B cell (primary cell): Measurements from ENCODE around the gene MEF2C. TPM values are rescaled to one million over a fixed set of nuclear protein-coding genes. Genes with fewer than 3 reads are reported as not detected.

Experiments
- ATAC-seq: fragments of 200-7000 bp; cut with Tn5 transposase; one replicate; pipeline ENCODE4 v1.10.0; 2021; ENCODE audit warnings: low read depth, mild to moderate bottlenecking, moderate number of reproducible peaks, moderate library complexity
- CTCF ChIA-PET: fragments of 350-600 bp; sonication (Branson Sonifier 250); formaldehyde crosslinking; loops from one replicate; lab custom pipeline; 2021; ENCODE audit warnings: antibody characterized with exemption, inconsistent platforms; lab: Charles Lee
- POLR2A ChIA-PET: fragments of 350-600 bp; sonication (Branson Sonifier 250); formaldehyde crosslinking; loops from one replicate; lab custom pipeline; 2021; ENCODE audit warnings: antibody characterized with exemption; lab: Charles Lee
- DNase-seq: peaks from one replicate; pipeline ENCODE4 v3.0.0; 2013
- H2AFZ ChIP-seq: 2 replicates; pipeline ENCODE4 v1.6.1; 2012; ENCODE audit warnings: mild to moderate bottlenecking, low read depth, low read length; ENCODE audit not compliant: insufficient read depth, poor library complexity, severe bottlenecking
- H3K27ac ChIP-seq, 2 donors: 1 replicate in 1 of 2; 2 replicates in 1 of 2; pipeline ENCODE4 v1.5.1; 2012 to 2013; ENCODE audit warnings: low read length in 2 of 2, mild to moderate bottlenecking in 2 of 2, moderate library complexity in 1 of 2
- H3K27me3 ChIP-seq, 4 experiments: fragments of 200-600 bp in 1 of 4; sonication (generic) in 1 of 4; replicated peaks in 1 of 4; 1 replicate in 2 of 4; 2 replicates in 2 of 4; pipeline versions ENCODE4 v1.6.1 to v1.7.0; 2013 to 2016; ENCODE audit warnings: low read length in 3 of 4, mild to moderate bottlenecking in 2 of 4, mixed read lengths in 1 of 4, moderate library complexity in 1 of 4; ENCODE audit not compliant: insufficient read depth in 4 of 4, control insufficient read depth in 3 of 4; ENCODE audit errors: control extremely low read depth in 1 of 4
- H3K36me3 ChIP-seq, 2 experiments: replicated peaks in 1 of 2; 1 replicate in 1 of 2; 2 replicates in 1 of 2; pipeline versions ENCODE4 v1.6.1 to v1.7.1; 2013; ENCODE audit warnings: low read length in 1 of 2; ENCODE audit not compliant: insufficient read depth in 2 of 2, control insufficient read depth in 1 of 2; ENCODE audit errors: control extremely low read depth in 1 of 2, extremely low read depth in 1 of 2
- H3K4me1 ChIP-seq, 2 donors: fragments of 200-600 bp in 1 of 2; sonication (generic) in 1 of 2; 1 replicate in 1 of 2; 2 replicates in 1 of 2; pipeline versions ENCODE4 v1.5.1 to v1.6.1; 2013 to 2017; ENCODE audit warnings: low read length in 2 of 2; ENCODE audit not compliant: control insufficient read depth in 2 of 2, insufficient read depth in 2 of 2
- H3K4me2 ChIP-seq: replicated peaks from 2 replicates; pipeline ENCODE3; 2012; ENCODE audit warnings: mild to moderate bottlenecking, low read depth, low read length; ENCODE audit not compliant: poor library complexity, severe bottlenecking
- H3K4me3 ChIP-seq, 5 experiments: fragments of 200-600 bp in 1 of 5; sonication (generic) in 1 of 5; 1 replicate in 3 of 5; 2 replicates in 2 of 5; pipeline versions ENCODE4 v1.5.1 to v1.7.0; 2011 to 2016; ENCODE audit warnings: low read length in 4 of 5, mild to moderate bottlenecking in 4 of 5, low read depth in 2 of 5, control low read depth in 1 of 5, moderate library complexity in 1 of 5; ENCODE audit not compliant: insufficient read depth in 1 of 5; ENCODE audit errors: control extremely low read depth in 1 of 5, extremely low read depth in 1 of 5
- H3K79me2 ChIP-seq: fragments of 200-600 bp; sonication (generic); one replicate; pipeline ENCODE4 v1.6.0; 2016; ENCODE audit warnings: low read length; ENCODE audit not compliant: control insufficient read depth, insufficient read depth
- H3K9ac ChIP-seq: fragments of 200-600 bp; sonication (generic); 2 replicates; pipeline ENCODE4 v1.6.1; 2017; ENCODE audit warnings: mild to moderate bottlenecking, low read length, moderate library complexity
- H3K9me3 ChIP-seq, 3 donors: one replicate each; pipeline versions ENCODE4 v1.6.1 to v1.7.1; 2013; ENCODE audit warnings: low read length in 2 of 3; ENCODE audit not compliant: control insufficient read depth in 2 of 3, insufficient read depth in 1 of 3; ENCODE audit errors: control extremely low read depth in 1 of 3
- H4K20me1 ChIP-seq: 2 replicates; pipeline ENCODE4 v1.6.0; 2012; ENCODE audit warnings: mild to moderate bottlenecking, low read length; ENCODE audit not compliant: insufficient read depth, control insufficient read depth, poor library complexity, severe bottlenecking
- H3K27ac Mint-ChIP-seq: one replicate; pipeline ENCODE4 v1.8.0; 2021; ENCODE audit warnings: mixed read lengths
- H3K27me3 Mint-ChIP-seq: one replicate; pipeline ENCODE4 v1.8.0; 2021; ENCODE audit warnings: mixed read lengths
- H3K4me1 Mint-ChIP-seq: one replicate; pipeline ENCODE4 v1.8.0; 2021; ENCODE audit warnings: mixed read lengths
- H3K4me3 Mint-ChIP-seq: one replicate; pipeline ENCODE4 v1.8.0; 2021; ENCODE audit warnings: mixed read lengths
- H3K9me3 Mint-ChIP-seq: one replicate; pipeline ENCODE4 v1.8.0; 2022; ENCODE audit warnings: mixed read lengths; ENCODE audit not compliant: insufficient read depth
- CTCF ChIP-seq: fragments of 200-600 bp; IDR thresholded peaks from one replicate; pipeline ENCODE4 v1.8.0; 2022; ENCODE audit warnings: antibody characterized with exemption, mild to moderate bottlenecking
- EZH2 ChIP-seq: IDR thresholded peaks from 2 replicates; pipeline ENCODE4 v1.6.1; 2012; ENCODE audit warnings: borderline replicate concordance, low read depth, mild to moderate bottlenecking, moderate library complexity, low read length; ENCODE audit not compliant: insufficient read depth, poor library complexity, severe bottlenecking
- WGBS: methylation state at CpG from one replicate; pipeline ENCODE4 v1.1.5; 2013; ENCODE audit warnings: missing lambda C conversion rate; ENCODE audit not compliant: insufficient coverage; 5-methylcytosine and 5-hydroxymethylcytosine counted together
- intact Hi-C: fragments of 100-400 bp; cut with micrococcal nuclease; formaldehyde crosslinking; loops from one replicate; pipeline ENCODE4 v1.10.0; 2022
- polyA plus RNA-seq: library from polyadenylated mRNA; depleted of rRNA; stranded (reverse); fragments of >200 nt; gene quantifications from 2 replicates; pipeline ENCODE4 v1.2.3, GENCODE V29; 2012
- total RNA-seq, 2 donors: library from RNA; stranded (reverse); fragments of 120-200 nt in 1 of 2; gene quantifications; 1 replicate in 1 of 2; 2 replicates in 1 of 2; pipeline versions ENCODE4 v1.2.3 to v1.2.4, GENCODE V29; 2013 to 2022

MEF2C gene
- total and polyA plus RNA-seq, 2 donors (not counting 1 experiment from before 2014, with no cell fraction given) = 97.4 to 354 TPM

- Mint-ChIP-seq H3K9me3 (peaks cover 5% of the 10 kb centered on the region), H3K27ac (no peak overlapping the region), H3K27me3 (peaks cover 78% of the 10 kb centered on the region), H3K4me1 (peaks cover 22% of the 10 kb centered on the region), H3K4me3 (no peak overlapping the region)
- Histone ChIP-seq H3K9ac (no peak overlapping the region), H3K4me1 (peaks cover 23 to 47% of the 10 kb centered on the region in 2 donors), H3K79me2 (no peaks in the 10 kb centered on the region), H4K20me1 (no peaks in the 10 kb centered on the region), H3K4me2 (no peak overlapping the region), H3K27ac (no peak overlapping the region), H3K4me3 (no peak overlapping the region), H3K36me3 (no peaks in the 10 kb centered on the region), H2AFZ (no peak overlapping the region), H3K27me3 (peaks cover 4 to 97% (median 89%) of the 10 kb centered on the region in 4 experiments), H3K9me3 (peaks cover 0 to 65% (median 46%) of the 10 kb centered on the region in 3 donors)
- DNase-seq (peak; percentile 18), ATAC-seq (no peak)
- ChIA-PET POLR2A (no interaction called here), CTCF (no interaction called here)
- WGBS = no CpG with 5 or more reads among the region's 15 CpGs
- TF ChIP-seq CTCF (no peak), EZH2 (no peak)
- intact Hi-C loops = no loop called here
Observed at GRCh38 chr5:88686726-88687125, 196.3 kb downstream of the MEF2C start.

DNA sequence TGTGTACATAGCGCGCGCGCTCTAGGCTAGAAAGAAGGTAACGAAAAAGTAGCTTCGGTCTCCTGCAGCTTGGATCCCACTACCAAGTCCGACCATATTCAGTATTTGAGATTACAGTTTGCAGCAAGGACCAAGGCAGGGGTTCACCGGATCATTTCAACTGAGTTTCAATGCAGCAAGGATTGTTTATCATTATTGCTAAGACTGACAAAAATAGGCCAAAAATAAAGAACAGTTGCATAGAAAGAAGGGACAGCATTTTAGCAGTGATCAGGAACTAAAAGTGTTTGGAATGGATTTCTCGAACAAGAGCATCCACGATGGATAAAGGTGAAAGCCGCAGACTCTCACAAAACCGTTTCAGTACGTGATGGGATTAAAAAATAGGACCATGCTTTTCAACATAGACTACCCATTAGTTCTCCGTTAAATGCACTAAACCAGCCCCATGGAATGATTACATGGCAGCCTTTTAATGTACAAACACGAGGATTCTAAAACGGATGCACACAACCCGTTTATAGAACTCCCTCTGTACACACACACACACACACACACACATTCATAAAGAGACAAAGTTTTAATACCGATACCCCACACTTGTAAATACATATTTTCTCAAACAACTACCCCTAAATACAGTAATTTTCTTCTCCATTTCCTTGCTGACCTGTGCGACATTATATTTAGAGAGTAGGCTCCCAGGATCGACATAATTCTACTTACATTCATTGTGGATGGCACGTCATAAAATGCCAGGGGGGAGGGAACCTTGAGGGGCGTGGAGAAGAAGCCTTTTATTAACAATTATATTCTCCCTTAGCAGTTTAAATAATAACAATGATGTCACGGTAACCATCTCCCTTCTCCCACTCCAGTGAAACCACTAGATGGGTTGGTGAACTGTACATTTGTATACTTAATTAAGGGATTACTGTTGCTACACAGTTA, 197.1 kb downstream of the MEF2C start:
- 12% methylated on average over 11 of the region's 23 CpGs for WGBS
- TF ChIP-seq CTCF (no peak), EZH2 (peak; percentile 19)

More for the DNA sequence above, 197.1 kb downstream of the MEF2C start:
- H3K27me3 ChIP-seq = peaks cover 4 to 97% (median 89%) of the 10 kb centered on the region in 4 experiments
- peaks cover 0 to 63% (median 46%) of the 10 kb centered on the region in 3 donors for H3K9me3 ChIP-seq
- H3K4me1 ChIP-seq = peaks cover 18 to 40% of the 10 kb centered on the region in 2 donors
- H3K9me3 Mint-ChIP-seq = peaks cover 4% of the 10 kb centered on the region
- CTCF ChIA-PET = interaction anchor here (1.1 to 1.4 kb wide), 2 partner anchors 19 to 26 kb away, joined by 3 read pairs; no protein-coding TSS in a partner anchor
- H3K79me2 ChIP-seq = no peaks in the 10 kb centered on the region
- H3K27me3 Mint-ChIP-seq = peaks cover 78% of the 10 kb centered on the region
- no peaks in the 10 kb centered on the region for H4K20me1 ChIP-seq
- peaks cover 13% of the 10 kb centered on the region for H3K4me1 Mint-ChIP-seq
- no peak overlapping the region for H3K4me3 ChIP-seq
- peak overlapping the region; percentile 56 for H3K27ac Mint-ChIP-seq
- H3K36me3 ChIP-seq = no peaks in the 10 kb centered on the region
- no peak overlapping the region for H3K27ac ChIP-seq
- intact Hi-C loops = no loop called here
- POLR2A ChIA-PET = no interaction called here
- ATAC-seq (no peak), DNase-seq (peak; percentile 45)
- no peak overlapping the region for H2AFZ ChIP-seq
- no peak overlapping the region for H3K9ac ChIP-seq
- H3K4me2 ChIP-seq = no peak overlapping the region
- H3K4me3 Mint-ChIP-seq = no peak overlapping the region
